ENCODE data around the gene IFT43. TPM values are rescaled to one million over a fixed set of nuclear protein-coding genes. Genes with fewer than 3 reads are reported as not detected.

The IFT43 gene
- total and polyA plus RNA-seq, 2 donors (not counting 1 experiment from before 2014, with no cell fraction given): 35.2 to 54.9 TPM

DNA sequence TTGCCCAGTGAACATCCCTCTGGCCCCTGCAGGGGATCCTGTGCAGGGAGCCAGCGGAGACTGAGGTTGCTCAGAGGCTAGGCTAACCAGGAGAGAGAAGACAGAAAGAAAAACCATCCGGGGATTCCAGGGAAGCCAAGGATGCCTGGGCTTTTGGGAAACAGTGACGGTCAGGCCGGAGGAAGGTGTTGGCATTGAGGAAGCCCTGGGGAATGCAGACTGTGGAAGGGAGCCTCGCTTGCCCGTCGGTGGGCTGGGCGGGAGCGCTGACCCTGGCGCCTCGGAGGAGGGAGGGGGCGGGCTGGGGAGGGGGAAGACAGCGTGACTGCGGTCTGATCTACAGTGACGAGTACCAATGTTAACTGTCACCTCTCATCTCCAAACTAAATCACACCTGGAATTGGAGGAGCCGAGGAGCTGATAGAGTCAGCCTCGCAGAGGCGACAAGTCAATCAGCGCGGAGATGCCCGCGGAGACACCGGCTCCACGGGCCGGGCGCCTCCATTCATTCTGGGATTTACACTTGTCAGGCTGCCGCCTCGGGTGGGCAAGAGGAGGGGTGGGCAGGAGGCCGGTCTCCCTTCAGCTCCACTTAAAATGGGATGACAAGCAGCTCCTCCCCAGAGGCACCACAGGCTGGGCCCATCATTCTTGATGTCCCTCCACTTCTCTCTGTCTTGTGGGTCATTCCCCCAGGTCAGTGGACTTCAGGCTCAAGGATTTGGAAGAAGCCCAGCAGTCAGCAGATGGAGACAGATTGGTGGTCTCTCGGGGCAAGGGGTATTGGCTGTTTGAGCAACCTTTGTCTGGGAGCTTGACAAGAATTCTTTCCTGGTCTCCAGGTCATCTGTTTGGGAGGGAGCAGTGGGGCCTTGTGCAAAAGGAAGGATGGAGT, 145.8 kb downstream of the IFT43 start:
- no peaks in the 10 kb centered on the region for H4K20me1 ChIP-seq (ENCODE audit: control insufficient read depth, extremely low read depth, insufficient read depth, low read length)
- no peaks in the 10 kb centered on the region for H3K9me3 ChIP-seq (ENCODE audit: control insufficient read depth, insufficient read depth, low read depth, low read length)
- H3K9ac ChIP-seq (ENCODE audit: insufficient read depth, low read length): no peak overlapping the region
- TF ChIP-seq, protein P1, sequence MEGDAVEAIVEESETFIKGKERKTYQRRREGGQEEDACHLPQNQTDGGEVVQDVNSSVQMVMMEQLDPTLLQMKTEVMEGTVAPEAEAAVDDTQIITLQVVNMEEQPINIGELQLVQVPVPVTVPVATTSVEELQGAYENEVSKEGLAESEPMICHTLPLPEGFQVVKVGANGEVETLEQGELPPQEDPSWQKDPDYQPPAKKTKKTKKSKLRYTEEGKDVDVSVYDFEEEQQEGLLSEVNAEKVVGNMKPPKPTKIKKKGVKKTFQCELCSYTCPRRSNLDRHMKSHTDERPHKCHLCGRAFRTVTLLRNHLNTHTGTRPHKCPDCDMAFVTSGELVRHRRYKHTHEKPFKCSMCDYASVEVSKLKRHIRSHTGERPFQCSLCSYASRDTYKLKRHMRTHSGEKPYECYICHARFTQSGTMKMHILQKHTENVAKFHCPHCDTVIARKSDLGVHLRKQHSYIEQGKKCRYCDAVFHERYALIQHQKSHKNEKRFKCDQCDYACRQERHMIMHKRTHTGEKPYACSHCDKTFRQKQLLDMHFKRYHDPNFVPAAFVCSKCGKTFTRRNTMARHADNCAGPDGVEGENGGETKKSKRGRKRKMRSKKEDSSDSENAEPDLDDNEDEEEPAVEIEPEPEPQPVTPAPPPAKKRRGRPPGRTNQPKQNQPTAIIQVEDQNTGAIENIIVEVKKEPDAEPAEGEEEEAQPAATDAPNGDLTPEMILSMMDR (conservative IDR thresholded peaks at IDR 0.05 in 1 of 2, IDR thresholded peaks at IDR 0.05 in 1 of 2; ENCODE audit: low read depth in 1 of 2, low read length in 2 of 2): no peak
- no peak for TF ChIP-seq EZH2 (IDR thresholded peaks at IDR 0.05; ENCODE audit: low read length, missing control alignments)
- DNase-seq (ENCODE audit: low read depth in 2 of 2): no peak
- no peak overlapping the region for H3K4me2 ChIP-seq (ENCODE audit: extremely low read depth, insufficient read depth, low read length)
- no peaks in the 10 kb centered on the region for H3K36me3 ChIP-seq (ENCODE audit: control insufficient read depth, insufficient read depth, low read length)
- H3K4me3 ChIP-seq (replicated peaks in 1 of 4; ENCODE audit: control extremely low read depth in 1 of 4, insufficient read depth in 1 of 4, low read depth in 3 of 4, low read length in 4 of 4): no peak overlapping the region
- H3K79me2 ChIP-seq (ENCODE audit: control insufficient read depth, insufficient read depth, low read length): no peaks in the 10 kb centered on the region
- peaks cover 13% of the 10 kb centered on the region for H3K27me3 ChIP-seq (ENCODE audit: control insufficient read depth, insufficient read depth, low read length)
- no peaks in the 10 kb centered on the region for H3K4me1 ChIP-seq (ENCODE audit: control insufficient read depth, extremely low read depth, insufficient read depth, low read length)
- H3K27ac ChIP-seq (ENCODE audit: insufficient read depth, low read length): no peak overlapping the region
- H2AFZ ChIP-seq (ENCODE audit: low read length): no peak overlapping the region

DNA sequence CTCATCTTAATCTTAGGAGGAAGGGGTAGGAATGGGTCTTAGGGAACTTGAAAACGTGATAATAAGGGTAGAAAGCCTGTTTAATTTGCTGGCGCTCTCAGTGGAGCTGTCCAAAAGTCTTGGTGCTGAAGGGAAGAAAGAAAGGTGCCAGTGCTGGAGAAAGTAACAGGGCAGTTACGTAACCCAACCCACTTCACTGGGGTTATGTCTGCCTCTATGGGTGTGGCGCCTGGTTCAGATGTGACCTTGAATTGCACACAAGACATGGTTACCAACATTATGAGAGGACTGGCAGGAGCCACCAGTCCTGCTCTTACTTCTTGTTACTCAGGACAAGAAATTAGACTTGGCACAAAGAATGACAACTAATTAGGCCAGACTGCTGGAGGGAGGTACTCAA, 147.5 kb downstream of the IFT43 start:
- Histone ChIP-seq H3K9ac (ENCODE audit: insufficient read depth, low read length) (no peak overlapping the region), H2AFZ (ENCODE audit: low read length) (no peak overlapping the region), H3K4me3 (replicated peaks in 1 of 4; ENCODE audit: control extremely low read depth in 1 of 4, insufficient read depth in 1 of 4, low read depth in 3 of 4, low read length in 4 of 4) (no peak overlapping the region), H3K27ac (ENCODE audit: insufficient read depth, low read length) (no peak overlapping the region), H3K9me3 (ENCODE audit: control insufficient read depth, insufficient read depth, low read depth, low read length) (no peaks in the 10 kb centered on the region), H3K27me3 (ENCODE audit: control insufficient read depth, insufficient read depth, low read length) (peaks cover 23% of the 10 kb centered on the region), H3K4me1 (ENCODE audit: control insufficient read depth, extremely low read depth, insufficient read depth, low read length) (no peaks in the 10 kb centered on the region), H3K79me2 (ENCODE audit: control insufficient read depth, insufficient read depth, low read length) (no peaks in the 10 kb centered on the region), H3K4me2 (ENCODE audit: extremely low read depth, insufficient read depth, low read length) (no peak overlapping the region), H3K36me3 (ENCODE audit: control insufficient read depth, insufficient read depth, low read length) (no peaks in the 10 kb centered on the region), H4K20me1 (ENCODE audit: control insufficient read depth, extremely low read depth, insufficient read depth, low read length) (no peaks in the 10 kb centered on the region)
- peak; percentile 11 to 38 for DNase-seq (ENCODE audit: low read depth in 2 of 2)
- TF ChIP-seq, protein P1 (conservative IDR thresholded peaks at IDR 0.05 in 1 of 2, IDR thresholded peaks at IDR 0.05 in 1 of 2; ENCODE audit: low read depth in 1 of 2, low read length in 2 of 2): no peak
- TF ChIP-seq EZH2 (IDR thresholded peaks at IDR 0.05; ENCODE audit: low read length, missing control alignments): no peak

Other genes with a start within 250 kb of the IFT43 start
- gene TGFB3, start 3.8 kb upstream of the IFT43 start, total RNA-seq: 5.9 and 10.5 TPM in 2 replicates
- gene TGFB3, start 3.8 kb upstream of the IFT43 start, polyA plus RNA-seq: 7.8 and 30.8 TPM in 2 replicates
- gene GPATCH2L, start 166.2 kb downstream of the IFT43 start, total RNA-seq: 36.2 and 50.5 TPM in 2 replicates
- 18.3 and 19.4 TPM in 2 replicates for gene GPATCH2L, start 166.2 kb downstream of the IFT43 start, polyA plus RNA-seq

All from fibroblast of lung (primary cell).